ENCODE results near the gene CD109.

GRCh38 chr6:73766040-73766439 lies 70.0 kb downstream of the CD109 start:
- TF ChIP-seq CTCF (conservative IDR thresholded peaks at IDR 0.05) (no peak), ZFX (IDR thresholded peaks at IDR 0.05) (no peak)

All from C4-2B (cell line).